Thyroid gland (tissue), 4 donors: ENCODE data around the gene HOXD8.

Experiments used
- POLR2A ChIP-seq, 2 donors: fragments of 450-650 bp; IDR thresholded peaks; one replicate each; pipeline ENCODE4 v1.6.1; 2017; ENCODE audit warnings: antibody characterized with exemption in 2 of 2, mild to moderate bottlenecking in 2 of 2, moderate library complexity in 1 of 2
- TF ChIP-seq, protein P1 (sequence below), 6 experiments: fragments of 200-600 bp in 3 of 6; fragments of 450-650 bp in 3 of 6; sonication (generic) in 3 of 6; IDR thresholded peaks; one replicate each; pipeline ENCODE4 v1.5.1; 2016 to 2019; ENCODE audit warnings: antibody characterized with exemption in 6 of 6, mild to moderate bottlenecking in 2 of 6, inconsistent platforms in 1 of 6, moderate library complexity in 1 of 6

DNA sequence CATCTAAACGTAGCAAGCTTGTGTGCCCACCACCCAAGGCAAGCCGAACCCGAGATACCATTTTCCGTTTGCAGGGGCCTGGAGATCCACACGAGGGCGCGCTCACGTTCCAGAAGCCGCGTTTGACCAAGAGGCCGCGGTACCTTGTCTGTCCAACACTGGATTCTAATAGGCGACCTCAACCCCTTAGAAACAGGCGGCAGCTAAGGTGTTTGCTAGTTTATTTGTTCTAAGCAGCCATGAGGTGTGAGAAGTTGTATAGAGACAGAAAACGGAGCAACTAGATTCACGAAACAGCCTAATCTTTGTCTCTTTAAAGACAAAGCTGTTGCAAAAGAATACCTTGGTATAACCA is 18.2 kb upstream of the HOXD8 start:
- TF ChIP-seq, protein P1, sequence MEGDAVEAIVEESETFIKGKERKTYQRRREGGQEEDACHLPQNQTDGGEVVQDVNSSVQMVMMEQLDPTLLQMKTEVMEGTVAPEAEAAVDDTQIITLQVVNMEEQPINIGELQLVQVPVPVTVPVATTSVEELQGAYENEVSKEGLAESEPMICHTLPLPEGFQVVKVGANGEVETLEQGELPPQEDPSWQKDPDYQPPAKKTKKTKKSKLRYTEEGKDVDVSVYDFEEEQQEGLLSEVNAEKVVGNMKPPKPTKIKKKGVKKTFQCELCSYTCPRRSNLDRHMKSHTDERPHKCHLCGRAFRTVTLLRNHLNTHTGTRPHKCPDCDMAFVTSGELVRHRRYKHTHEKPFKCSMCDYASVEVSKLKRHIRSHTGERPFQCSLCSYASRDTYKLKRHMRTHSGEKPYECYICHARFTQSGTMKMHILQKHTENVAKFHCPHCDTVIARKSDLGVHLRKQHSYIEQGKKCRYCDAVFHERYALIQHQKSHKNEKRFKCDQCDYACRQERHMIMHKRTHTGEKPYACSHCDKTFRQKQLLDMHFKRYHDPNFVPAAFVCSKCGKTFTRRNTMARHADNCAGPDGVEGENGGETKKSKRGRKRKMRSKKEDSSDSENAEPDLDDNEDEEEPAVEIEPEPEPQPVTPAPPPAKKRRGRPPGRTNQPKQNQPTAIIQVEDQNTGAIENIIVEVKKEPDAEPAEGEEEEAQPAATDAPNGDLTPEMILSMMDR (IDR thresholded peaks at IDR 0.05): peak in 2 of 6 experiments; percentile 27 to 56
- TF ChIP-seq POLR2A (IDR thresholded peaks at IDR 0.05): no peak
